Stimulated activated CD8-positive, alpha-beta memory T cell treated with anti-CD3 and anti-CD28 coated beads, Interleukin-12 subunit alpha, Interleukin-12 subunit beta, amount 100 ng/mL, for 1 hour (primary cell): ENCODE measurements around the gene SIGLEC1.

ENCODE experiments used
- DNase-seq: peaks from one replicate; pipeline ENCODE4 v3.0.0-alpha.2; 2020; ENCODE audit warnings: low read depth

The SIGLEC1 gene

GRCh38 chr20:3679749-3680700, 32.4 kb downstream of the SIGLEC1 start:
- DNase-seq, result no peak

- no peak for DNase-seq
Observed at GRCh38 chr20:3678856-3679720, 33.3 kb downstream of the SIGLEC1 start.

GRCh38 chr20:3678198-3678597, 34.2 kb downstream of the SIGLEC1 start:
- DNase-seq, result no peak

GRCh38 chr20:3677733-3678132, 34.7 kb downstream of the SIGLEC1 start:
- no peak for DNase-seq

GRCh38 chr20:3674995-3675900, 37.2 kb downstream of the SIGLEC1 start:
- DNase-seq, result no peak

GRCh38 chr20:3674447-3674846, 38.0 kb downstream of the SIGLEC1 start:
- DNase-seq, result no peak

- DNase-seq, result no peak
Observed at GRCh38 chr20:3673221-3674070, 39.0 kb downstream of the SIGLEC1 start.

- DNase-seq, result no peak
Observed at GRCh38 chr20:3672547-3673171, 39.7 kb downstream of the SIGLEC1 start.

GRCh38 chr20:3671986-3672546, 40.3 kb downstream of the SIGLEC1 start:
- no peak for DNase-seq

GRCh38 chr20:3670945-3671344, 41.5 kb downstream of the SIGLEC1 start:
- no peak for DNase-seq

GRCh38 chr20:3670511-3670910, 41.9 kb downstream of the SIGLEC1 start:
- DNase-seq, result no peak

GRCh38 chr20:3669710-3670367, 42.6 kb downstream of the SIGLEC1 start:
- DNase-seq, result no peak

GRCh38 chr20:3667434-3668037, 44.9 kb downstream of the SIGLEC1 start:
- DNase-seq, result no peak

GRCh38 chr20:3663858-3664257, 48.5 kb downstream of the SIGLEC1 start:
- no peak for DNase-seq

GRCh38 chr20:3663031-3663701, 49.2 kb downstream of the SIGLEC1 start, which contains the start of gene GFRA4:
TSS of gene GFRA4 (minus strand) at chr20:3663399. CDS start at chr20:3663399, 0 bp downstream.
- DNase-seq, result no peak
